T-helper 9 cell (primary cell): ENCODE measurements around the gene KCNJ10.

ENCODE experiments used
- DNase-seq: peaks from one replicate; pipeline ENCODE4 v3.0.0-alpha.2; 2020

KCNJ10 gene

GRCh38 chr1:159986093-159986492 lies 83.9 kb downstream of the KCNJ10 start:
- no peak for DNase-seq

DNA sequence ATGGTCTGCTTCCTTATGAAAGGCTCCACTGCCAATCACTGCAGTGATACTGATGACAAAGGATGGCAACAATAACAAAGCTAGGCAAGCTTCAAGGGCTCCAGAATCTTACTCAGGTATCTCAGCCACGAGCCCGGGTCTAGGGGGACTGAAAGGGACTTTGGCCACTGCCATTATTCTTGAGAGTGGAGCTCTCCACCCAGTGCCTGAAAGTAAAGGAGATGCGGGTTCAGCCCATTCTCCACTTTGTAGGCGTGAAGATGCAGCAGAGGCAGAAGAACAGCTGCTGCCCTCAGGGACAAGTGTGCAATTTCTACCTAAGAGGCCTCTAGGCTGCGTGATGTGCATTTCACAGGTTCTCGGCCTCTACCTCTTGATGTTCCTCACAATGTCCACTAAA lies 84.5 kb downstream of the KCNJ10 start:
- no peak for DNase-seq

DNA sequence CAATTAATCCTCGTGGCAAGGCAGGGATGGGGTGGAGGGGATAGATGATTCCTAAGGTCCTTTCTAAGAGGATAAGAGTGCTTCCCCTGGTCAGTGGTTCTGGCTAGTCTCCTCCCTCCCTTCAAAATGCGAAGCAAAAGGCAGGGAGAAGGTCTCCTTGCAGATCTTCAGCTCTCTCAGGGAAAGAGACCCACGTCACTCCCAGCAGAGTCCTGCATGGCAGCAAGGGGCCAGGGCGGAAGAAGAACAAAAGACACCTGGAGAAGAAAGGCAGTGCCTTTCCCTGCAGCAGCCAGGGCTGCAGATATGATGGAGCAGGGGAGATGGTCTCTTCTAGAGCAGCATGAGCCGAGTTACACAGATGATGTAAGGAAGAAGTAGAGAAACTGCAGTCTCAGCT lies 86.3 kb downstream of the KCNJ10 start:
- no peak for DNase-seq

DNA sequence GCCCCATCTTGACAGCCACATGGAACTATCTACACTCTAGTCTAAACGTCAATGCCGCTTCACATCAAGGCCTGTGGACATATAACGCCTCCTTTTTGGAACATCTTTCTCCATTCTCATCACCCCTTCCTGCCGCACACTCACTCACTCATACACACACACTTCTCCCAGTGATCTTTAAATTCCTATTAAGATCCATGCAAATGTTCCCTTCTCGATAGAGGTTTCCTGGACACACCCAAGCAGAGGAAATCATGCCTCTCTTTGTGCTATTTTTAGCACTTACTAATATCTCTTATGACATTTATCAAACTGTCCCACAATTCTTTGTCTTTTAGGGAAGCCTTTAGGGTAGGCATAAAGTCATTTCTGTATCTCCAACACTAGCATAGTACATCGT lies 87.7 kb downstream of the KCNJ10 start:
- DNase-seq: no peak

GRCh38 chr1:159981351-159982055 lies 88.5 kb downstream of the KCNJ10 start:
- DNase-seq: no peak

GRCh38 chr1:159980786-159981185 lies 89.2 kb downstream of the KCNJ10 start:
- DNase-seq: no peak

DNA sequence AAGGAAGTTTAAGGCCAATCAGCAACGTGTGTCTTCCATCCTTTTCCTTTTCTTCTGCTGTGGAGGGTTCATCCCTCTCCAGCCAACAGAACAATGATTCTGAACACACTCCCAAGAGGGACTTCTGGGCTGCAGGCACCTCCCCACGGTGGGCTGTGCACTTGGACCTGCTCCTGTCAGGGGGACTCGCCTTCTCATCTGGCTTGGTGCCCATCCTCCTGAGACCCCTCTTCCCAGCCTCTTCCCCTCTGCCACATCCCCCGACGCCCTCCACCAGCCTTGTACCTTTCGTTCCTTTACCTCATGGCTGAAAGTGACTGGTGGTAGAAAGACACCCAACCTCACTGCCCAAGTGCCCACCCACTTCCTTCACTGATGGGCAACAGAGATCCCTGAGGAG lies 89.9 kb downstream of the KCNJ10 start:
- no peak for DNase-seq

DNA sequence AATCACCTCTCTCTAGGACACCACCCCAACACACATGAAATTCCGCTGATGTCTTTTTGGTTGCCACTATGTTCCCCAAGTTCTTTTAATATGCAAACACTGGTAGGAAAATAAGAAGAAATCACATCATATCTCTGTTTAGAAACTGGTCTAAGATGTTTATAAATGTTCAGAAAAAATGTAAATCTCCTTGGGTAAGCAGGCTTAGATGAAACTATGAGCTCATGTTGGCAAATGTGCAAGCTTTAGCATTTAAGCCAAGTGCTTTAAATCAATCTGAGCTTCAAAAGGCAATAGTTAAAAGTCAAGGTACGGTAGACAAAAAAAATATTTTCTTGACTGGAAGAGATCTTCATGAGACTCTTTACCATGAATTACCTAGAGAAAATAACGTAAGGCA lies 90.7 kb downstream of the KCNJ10 start:
- DNase-seq: no peak

DNA sequence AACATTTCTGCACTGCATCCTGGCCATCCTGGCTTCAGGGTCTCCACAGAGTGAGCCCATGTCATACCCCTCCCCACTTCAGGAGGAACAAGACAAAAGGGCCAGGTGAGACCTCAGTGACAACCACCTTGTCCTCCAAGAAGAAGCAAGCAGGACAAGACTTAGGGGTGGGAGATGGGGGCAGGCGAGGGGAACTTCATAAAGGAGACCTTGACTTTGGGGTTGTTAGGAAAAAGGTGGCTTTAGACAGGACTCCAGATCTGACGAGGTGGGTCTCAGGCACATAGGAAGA lies 91.9 kb downstream of the KCNJ10 start:
- DNase-seq: no peak

DNA sequence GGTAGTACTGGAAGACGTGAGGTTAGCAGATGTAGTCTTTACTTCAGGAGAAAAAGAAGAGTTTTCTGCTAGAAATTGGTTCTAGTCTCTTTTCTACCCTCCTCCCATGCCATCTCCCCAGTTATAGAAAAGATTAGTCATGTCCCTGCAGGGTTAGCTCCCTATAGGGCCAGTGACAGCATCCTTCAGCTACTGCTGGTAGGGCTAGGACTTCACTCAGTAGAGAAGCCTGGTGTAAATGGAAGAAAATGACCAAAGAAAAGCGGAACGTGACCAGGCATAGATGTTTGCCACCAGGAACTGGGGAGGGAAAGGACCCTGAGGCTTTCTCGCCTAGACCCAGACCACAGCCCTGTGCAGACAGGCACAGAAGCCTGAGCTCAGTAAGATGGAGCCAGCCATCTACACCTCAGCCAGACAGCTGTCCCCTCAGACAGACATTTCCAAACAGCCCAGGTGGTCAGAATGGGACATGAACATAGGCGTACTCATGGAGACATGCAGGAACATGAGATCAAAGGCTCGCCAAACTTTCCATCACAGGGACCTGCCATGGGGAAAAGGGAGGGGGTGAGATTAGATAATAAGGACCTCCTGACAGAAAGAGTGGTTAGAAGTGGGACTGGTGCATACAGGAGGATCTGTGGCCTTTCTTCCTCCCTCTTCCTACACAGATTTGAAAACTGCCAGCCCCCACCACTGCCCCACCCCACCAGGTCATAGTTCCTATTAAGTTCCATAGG lies 92.4 kb downstream of the KCNJ10 start:
- DNase-seq: no peak

DNA sequence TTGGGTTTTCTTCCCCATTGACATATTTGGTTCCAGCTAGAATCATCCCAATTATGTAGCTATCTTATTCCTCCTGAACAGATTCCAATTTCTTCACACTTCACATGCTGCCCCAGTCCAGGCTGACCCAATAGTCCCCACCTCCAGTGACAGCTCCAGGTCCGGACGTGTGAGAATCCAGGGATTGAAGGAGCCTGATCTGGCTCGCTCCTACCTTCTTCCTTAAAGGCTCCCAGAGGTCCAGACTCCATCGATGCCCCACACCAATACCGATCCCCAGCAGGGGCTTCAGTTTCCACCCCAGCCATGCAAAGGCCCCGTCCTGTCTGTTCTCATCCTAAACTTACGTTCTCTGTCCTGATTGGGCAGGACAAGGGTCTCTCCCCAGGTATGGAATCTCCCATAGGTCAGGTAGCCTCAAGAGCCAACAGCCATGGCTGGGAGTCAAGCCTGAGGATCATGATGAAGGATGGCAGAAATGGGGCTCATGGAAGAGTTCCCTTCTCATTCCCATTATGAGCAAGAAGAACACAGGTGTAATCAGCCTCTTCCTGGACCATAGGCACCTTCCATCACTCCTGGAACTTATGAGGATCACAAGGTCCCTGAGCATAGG lies 95.5 kb downstream of the KCNJ10 start:
- no peak for DNase-seq

DNA sequence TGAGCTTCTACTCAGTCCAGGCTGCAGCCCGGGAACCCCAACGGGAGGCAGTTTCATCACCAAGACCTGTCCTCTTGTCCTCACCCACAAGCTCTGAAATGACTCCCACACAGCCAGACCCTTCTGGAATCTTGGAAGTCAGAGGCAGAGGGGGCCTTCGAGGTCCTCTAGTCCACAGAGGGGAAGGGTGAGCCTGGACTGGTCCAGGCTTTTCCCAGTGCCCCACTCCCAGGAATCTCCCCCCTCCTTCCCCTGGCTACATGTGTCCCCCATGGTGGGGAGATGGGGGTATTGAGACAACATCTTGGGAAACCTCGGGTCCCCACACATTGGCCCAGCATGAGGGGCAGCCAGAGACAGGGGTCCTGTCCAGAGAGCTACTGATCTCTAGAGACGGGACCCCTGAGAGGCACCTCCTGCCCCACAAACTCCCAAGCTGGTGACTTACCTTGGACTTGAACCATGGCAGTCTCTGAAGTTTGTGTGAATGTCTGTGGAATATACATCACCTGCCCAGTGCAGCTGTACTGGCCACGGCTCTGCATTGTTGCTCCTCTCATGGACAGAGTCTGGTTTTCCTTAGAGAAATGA lies 96.5 kb downstream of the KCNJ10 start:
- DNase-seq: no peak

DNA sequence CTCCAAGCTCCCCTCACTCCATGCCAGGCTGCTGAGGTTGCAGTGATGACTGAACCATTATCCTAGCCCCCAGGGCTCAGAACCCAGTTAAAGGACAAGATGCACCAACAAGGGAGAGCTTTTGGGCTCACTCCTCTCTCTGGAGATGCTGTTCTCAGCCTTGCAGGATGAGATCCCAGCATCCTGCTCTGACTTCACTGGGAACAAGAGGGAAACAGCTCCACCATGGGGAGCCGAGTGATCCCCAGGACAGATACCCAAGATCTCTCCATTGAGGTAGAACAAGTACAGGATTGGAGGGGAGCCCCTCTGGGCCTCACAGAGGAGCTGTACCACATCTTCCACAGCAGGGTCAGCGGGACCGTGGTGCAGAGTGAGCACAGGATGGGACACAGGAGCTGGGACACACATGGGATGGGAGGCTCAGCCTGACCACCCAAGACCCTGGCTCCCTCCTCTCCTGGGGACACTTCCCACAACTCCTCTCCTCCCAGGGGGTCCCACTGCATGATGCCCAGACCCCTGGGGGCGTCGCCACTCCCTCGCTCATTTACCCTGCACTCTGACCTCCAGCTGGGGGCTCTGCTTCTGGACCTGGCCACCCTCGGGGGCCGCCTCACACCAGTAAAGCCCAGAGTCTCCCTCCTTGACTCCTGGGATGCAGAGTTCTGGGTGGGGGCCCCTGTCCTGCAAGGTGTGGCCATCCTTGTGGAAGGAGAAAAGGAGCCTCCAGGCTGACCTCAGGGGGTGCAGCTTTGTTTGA lies 97.3 kb downstream of the KCNJ10 start:
- no peak for DNase-seq

DNA sequence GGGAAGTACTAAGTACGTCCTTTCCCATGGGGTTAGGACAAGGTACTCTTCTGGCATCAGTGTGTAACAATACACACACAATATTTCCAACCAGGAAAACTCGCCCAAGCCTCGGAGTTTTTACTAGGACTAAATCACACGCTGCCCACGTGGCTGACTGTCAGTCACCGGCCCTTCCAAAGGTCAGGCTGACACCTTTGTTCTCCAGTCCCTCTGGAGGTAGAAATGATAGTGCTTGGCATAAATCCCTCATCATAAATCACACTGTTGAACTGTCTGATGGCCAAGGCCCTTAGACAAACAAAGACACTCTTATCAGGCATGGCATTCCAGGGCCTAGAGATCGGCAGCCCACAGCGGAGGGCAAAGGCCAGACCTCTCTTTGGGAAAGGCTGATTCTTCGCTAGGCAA lies 99.0 kb downstream of the KCNJ10 start:
- no peak for DNase-seq

DNA sequence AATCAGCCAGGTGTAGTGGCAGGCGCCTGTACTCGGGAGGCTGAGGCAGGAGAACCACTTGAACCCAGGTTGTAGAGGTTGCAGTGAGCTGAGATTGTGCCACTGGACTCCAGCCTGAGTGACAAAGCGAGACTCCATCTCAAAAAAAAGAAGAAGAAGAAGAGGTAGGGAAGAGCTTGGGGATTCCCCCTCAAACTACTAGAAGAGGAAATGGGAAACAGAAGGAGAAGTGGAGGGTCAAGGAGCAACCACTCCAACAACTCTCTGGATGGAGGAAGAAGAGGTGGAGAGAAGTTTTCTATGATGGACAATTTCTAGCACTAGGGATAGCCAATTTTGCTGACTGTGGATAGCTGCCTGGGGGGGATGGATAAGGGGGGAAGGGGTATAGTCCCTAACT lies 101.1 kb downstream of the KCNJ10 start:
- DNase-seq: no peak

DNA sequence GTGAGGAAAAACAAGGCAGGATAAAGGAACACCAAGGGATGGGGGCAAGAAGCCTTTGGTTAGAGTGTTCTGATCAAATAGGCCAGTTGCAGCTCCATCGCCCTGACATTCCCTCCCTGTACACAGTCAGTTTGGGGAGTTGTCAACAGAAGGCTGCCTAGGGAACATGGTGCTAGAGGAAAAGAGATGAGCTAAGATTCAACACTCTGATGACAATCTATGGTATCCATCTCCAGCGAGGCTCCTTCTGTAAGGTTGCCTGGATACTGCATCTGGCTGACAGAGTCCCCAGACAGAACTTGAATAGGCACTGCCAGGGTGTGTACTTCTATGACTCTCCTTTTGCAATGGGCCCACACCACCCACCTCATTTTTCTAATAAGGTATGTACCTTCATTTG lies 104.7 kb downstream of the KCNJ10 start:
- DNase-seq: no peak

GRCh38 chr1:159964144-159964543 lies 105.8 kb downstream of the KCNJ10 start:
- no peak for DNase-seq

GRCh38 chr1:159962176-159962575 lies 107.8 kb downstream of the KCNJ10 start:
- no peak for DNase-seq

GRCh38 chr1:159961636-159962035 lies 108.3 kb downstream of the KCNJ10 start:
- no peak for DNase-seq

GRCh38 chr1:159960721-159961381 lies 109.1 kb downstream of the KCNJ10 start:
- no peak for DNase-seq

- DNase-seq: no peak
Observed at GRCh38 chr1:159959451-159959850, 110.5 kb downstream of the KCNJ10 start.

DNA sequence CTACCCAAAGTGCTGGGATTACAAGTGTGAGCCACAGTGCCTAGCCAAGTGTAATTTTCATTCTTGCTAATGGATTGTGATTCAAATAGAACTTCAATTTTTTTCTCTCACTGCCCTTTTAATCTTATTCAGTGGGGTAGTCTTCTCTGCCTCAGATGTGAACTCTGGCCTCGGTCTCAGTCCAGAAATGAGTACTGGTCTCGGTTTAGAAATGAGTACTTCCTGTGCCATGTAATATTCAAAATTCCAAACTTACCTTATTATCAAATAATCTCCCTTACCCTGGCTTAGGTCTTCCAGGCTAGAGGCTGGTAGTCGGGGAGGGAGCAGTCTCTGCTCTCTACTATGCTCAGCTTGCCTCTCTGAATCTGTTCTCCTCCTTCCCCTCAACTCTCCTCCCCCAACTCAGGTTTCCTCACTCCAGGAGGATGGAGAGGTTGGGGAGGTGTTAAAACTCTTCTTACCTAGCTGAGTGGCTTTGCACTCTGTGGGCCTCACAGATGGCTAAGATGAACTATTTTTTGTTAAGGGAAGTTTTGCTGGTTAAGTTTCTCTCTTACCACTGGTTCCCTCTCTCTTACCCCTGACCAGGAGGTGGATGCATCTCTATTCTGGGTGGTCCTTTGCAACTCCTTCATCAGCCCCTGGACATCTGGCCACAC lies 111.1 kb downstream of the KCNJ10 start:
- DNase-seq: no peak
